ENCODE data around the gene ST3GAL4.

DNA sequence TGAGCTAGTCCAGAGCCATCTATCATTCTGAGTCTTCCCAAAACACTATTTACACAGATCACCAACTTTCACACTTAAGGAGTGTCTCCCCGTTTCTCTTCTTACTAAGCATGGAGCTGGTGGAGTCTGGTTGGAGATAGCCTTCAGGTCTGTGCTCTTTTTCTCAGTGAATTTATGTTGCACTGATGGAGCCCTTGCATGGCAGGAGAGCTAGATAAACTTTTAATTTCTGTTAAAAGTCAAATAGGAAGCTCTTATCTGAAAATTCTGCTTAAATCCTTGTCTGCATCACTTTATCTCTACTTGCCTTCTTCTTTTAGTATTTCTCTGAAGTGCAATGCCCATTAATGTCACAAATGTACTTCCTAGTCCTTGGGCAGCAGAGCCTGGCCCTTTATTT is 63.4 kb downstream of the ST3GAL4 start:
- TF ChIP-seq SMC3 (IDR thresholded peaks at IDR 0.05; ENCODE audit: low read depth, low read length) (no peak), POLR2AphosphoS5 (IDR thresholded peaks at IDR 0.05; ENCODE audit: low read depth, low read length) (no peak), RFX5 (IDR thresholded peaks at IDR 0.05; ENCODE audit: low read length) (no peak), EZH2phosphoT487 (IDR thresholded peaks at IDR 0.05; ENCODE audit: borderline replicate concordance, low read depth) (no peak), NRF1 (IDR thresholded peaks at IDR 0.05; ENCODE audit: low read depth, low read length) (no peak), EP300 (IDR thresholded peaks at IDR 0.05; ENCODE audit: borderline replicate concordance in 1 of 2, low read depth in 1 of 2, low read length in 1 of 2) (no peak), ELF1 (IDR thresholded peaks at IDR 0.05) (no peak), SIN3A (IDR thresholded peaks at IDR 0.05; ENCODE audit: borderline replicate concordance, low read depth, low read length) (no peak), RAD21 (IDR thresholded peaks at IDR 0.05; ENCODE audit: low read length) (no peak), TCF12 (IDR thresholded peaks at IDR 0.05) (no peak), RCOR1 (IDR thresholded peaks at IDR 0.05; ENCODE audit: low read length) (no peak)
- TF ChIP-seq, protein P1, sequence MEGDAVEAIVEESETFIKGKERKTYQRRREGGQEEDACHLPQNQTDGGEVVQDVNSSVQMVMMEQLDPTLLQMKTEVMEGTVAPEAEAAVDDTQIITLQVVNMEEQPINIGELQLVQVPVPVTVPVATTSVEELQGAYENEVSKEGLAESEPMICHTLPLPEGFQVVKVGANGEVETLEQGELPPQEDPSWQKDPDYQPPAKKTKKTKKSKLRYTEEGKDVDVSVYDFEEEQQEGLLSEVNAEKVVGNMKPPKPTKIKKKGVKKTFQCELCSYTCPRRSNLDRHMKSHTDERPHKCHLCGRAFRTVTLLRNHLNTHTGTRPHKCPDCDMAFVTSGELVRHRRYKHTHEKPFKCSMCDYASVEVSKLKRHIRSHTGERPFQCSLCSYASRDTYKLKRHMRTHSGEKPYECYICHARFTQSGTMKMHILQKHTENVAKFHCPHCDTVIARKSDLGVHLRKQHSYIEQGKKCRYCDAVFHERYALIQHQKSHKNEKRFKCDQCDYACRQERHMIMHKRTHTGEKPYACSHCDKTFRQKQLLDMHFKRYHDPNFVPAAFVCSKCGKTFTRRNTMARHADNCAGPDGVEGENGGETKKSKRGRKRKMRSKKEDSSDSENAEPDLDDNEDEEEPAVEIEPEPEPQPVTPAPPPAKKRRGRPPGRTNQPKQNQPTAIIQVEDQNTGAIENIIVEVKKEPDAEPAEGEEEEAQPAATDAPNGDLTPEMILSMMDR (IDR thresholded peaks at IDR 0.05): no peak
- TF ChIP-seq, protein P2, sequence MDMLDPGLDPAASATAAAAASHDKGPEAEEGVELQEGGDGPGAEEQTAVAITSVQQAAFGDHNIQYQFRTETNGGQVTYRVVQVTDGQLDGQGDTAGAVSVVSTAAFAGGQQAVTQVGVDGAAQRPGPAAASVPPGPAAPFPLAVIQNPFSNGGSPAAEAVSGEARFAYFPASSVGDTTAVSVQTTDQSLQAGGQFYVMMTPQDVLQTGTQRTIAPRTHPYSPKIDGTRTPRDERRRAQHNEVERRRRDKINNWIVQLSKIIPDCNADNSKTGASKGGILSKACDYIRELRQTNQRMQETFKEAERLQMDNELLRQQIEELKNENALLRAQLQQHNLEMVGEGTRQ (IDR thresholded peaks at IDR 0.05; ENCODE audit: borderline replicate concordance, low read depth, low read length): no peak
- TF ChIP-seq, protein P3, sequence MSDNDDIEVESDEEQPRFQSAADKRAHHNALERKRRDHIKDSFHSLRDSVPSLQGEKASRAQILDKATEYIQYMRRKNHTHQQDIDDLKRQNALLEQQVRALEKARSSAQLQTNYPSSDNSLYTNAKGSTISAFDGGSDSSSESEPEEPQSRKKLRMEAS (IDR thresholded peaks at IDR 0.05; ENCODE audit: low read depth): no peak
